GM21381 (cell line): Measurements from ENCODE around the gene MRM2.

Source experiments
- ATAC-seq: cut with Tn5 transposase; IDR thresholded peaks from one replicate; pipeline ENCODE4 v1.9.1; 2021; ENCODE audit warnings: mild to moderate bottlenecking, moderate library complexity; ENCODE audit not compliant: unreplicated experiment

MRM2 gene

GRCh38 chr7:2192831-2193534 is 49.0 kb downstream of the MRM2 start:
- ATAC-seq, result no peak

- no peak for ATAC-seq
Measured at GRCh38 chr7:2191016-2191415, 51.0 kb downstream of the MRM2 start.

- no peak for ATAC-seq
Measured at GRCh38 chr7:2190531-2190930, 51.5 kb downstream of the MRM2 start.

- ATAC-seq, result no peak
Measured at GRCh38 chr7:2186166-2186565, 55.8 kb downstream of the MRM2 start.

GRCh38 chr7:2185715-2186114 is 56.3 kb downstream of the MRM2 start:
- no peak for ATAC-seq
